ENCODE data around the gene DHRS9.
"Not testable (repeated sequence)": the region's sequence is repeated elsewhere in the genome, so short reads cannot be mapped to it uniquely, and the experiment has no call there.

The DHRS9 gene
- 0 reads per million in 2 donors for total RNA-seq

DNA sequence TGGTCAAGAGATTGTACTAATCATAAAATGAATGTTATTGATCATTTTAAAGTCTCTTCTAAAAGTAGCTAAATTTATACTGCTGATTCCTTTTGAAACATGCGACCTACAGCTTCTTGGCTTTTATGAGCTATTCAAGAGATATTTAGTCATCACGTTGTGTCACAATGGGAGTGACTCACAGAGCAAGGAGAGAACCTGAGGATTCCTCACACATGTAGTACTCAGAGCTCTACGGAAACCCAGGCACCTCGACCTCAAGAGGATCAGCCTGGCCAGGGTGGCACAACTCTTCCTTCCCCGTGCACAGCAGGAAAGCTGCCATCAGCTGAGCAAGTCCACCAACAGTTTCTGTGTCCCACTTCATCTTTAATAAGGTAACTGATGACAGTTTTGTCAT lies at the start of gene DHRS9:
DHRS9 (plus strand) TSS at position 223 of the 400 bp plus-strand sequence. CDS start 12,019 bp downstream, outside the sequence.
- no peak for DNase-seq

DNA sequence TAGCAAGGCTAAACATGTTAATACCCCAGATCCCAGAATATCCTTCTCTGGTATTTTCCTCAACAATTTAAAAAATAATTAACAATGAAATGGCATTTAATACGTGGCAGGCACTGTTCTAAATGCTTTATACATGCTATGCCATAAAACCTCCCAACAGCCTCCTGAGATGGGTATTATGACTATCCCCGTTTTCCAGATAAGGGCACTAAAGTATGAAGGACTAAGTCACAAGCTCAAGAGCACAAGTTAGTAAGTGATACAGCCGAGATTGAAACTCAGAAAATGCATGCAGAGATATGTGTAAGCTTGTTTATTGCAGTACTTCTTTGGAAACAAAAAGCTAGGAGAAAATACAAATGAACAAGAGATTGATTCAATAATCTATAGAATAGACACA lies 46.2 kb upstream of the DHRS9 start:
- no peak for DNase-seq

DNA sequence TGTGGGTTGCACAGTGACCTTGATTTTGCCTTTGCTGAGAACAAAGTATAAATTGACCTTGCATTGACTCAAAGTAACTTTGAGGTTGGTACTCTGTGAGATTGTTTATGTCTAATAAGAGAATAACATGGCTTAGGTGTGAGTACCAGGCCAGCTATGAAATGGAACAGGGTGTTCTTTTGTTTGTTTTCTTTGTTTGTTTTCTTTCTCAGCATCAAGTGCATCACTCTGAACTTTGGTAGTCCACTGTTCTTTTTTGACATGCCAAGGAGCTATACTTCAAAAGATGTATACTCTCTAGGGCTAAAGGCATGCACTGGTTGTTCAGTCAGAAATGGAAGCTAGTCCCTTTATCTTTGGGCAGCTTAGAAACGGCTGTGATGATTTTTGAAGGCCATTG lies 43.3 kb upstream of the DHRS9 start:
- DNase-seq = no peak

DNA sequence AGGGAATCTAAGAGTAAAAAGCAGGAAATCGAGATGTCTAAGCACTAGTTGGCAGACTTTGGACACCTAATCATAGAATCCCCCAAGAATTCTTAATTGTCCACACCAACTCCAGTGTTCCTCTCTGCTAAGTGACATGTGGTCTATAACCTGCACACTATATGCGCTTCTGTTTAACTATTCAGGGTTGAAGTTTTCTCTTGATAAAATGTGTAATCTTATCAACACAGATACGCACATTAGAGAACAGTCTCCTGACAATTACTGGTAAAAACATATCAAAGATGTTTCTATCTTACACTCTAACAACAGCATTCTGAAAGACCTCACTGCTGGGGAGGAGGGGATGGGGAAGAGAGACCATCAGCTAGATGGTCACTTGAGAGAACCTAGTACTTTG lies 42.1 kb upstream of the DHRS9 start:
- DNase-seq = no peak

DNA sequence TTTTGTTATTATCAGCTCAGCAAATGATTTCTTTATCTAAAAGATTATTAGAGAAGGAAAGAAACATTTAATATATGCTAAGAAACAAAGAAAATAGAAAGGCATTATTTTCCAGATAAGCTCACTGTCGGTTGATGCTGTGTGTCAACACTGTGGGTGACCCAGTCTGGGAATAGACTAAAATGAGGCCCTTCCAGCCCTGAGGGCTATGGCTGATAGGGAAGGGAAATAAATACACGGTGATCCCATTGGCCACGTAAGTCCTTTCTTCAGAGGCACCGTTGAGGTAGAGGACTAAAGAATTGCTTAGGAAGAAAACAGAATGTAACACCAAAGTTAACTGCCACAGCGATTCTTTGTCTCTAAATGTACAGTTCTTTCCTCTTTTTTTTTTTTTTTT lies 40.0 kb upstream of the DHRS9 start:
- DNase-seq = no peak

DNA sequence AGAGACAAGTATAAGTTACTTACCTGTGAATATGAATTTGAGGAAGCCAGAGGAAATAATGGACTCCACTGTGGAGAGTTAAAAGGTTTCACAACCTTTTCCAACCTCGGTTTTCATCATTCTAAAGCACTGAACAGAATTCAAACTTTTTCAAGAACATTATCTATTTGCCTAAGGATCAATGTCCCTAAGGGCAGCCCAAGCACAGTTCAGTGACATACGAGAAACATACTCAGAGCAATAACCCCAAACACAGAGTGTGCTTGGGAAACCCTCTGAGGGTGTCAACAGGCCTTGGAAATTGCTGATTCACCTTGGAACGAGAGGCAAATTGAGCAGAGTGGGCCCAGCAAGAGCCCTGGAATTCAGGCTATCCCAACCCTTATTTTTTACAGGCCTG lies 38.2 kb upstream of the DHRS9 start, which contains the start of gene ABCB11:
ABCB11 (minus strand) TSS at position 123 of the 400 bp plus-strand sequence. CDS start 13,199 bp downstream, outside the sequence.
- no peak for DNase-seq

DNA sequence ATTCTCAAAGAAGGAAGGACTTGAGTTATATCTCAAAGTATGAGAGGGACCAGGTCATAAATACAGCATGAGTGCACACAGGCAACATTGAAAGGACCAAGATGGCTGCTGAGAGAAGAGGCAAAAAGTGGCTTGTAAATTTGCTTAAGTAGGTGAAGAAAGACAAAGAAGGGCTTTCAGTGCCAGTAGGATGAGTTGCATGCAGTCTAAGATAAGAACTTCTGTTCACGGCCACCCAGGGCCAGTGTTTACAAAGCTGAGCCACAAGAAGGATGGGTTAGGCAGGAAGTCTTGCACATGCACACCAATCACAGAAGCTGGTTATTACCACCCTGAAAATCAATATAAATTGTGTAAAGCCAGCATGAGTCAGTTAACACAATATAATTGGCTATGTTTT lies 35.1 kb upstream of the DHRS9 start:
- no peak for DNase-seq

DNA sequence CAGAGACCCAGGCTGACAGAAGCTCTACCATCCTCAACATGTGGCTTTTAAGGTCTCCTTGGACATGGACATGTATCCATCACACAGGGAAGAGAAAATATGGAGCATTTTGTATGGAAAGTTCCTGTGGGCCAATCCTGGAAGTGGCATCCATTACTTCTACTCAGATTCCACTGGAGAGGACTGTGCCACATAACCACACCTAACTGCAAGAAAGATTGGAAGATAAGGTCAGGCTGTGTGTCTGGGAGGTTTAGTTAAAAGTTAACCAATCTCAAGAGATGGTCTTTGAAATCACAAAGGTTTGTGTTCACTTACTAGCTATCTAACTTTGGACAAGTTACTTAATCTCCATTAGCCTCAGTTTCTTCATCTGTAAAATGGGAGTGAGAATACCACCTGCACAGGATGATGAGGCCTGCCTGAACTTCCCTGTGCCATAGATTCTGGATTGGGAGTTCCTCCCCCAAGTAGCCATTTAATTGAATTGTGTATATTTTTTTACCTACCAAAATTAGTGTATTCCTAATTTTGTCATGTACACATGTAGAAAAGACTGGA lies 34.3 kb upstream of the DHRS9 start:
- no peak for DNase-seq

DNA sequence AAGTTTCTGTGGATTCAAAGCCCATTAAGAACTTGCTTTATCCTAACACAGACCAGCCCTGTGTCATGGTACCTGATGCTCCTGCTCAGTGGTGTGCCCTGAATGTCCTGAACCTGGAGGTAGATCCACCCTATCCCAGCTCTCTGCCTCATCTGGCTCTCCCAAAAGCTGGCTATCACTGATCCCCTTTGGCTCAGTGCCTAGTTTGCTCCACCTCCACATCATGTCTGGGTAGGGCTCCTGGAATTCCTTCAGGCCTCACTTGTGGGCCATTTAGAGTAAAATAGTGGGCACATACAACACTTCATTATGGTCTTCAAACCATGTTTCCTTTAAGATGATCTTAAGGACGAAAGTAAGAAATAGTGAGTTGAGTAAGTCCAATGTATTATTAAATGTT lies 33.5 kb upstream of the DHRS9 start:
- DNase-seq = no peak

DNA sequence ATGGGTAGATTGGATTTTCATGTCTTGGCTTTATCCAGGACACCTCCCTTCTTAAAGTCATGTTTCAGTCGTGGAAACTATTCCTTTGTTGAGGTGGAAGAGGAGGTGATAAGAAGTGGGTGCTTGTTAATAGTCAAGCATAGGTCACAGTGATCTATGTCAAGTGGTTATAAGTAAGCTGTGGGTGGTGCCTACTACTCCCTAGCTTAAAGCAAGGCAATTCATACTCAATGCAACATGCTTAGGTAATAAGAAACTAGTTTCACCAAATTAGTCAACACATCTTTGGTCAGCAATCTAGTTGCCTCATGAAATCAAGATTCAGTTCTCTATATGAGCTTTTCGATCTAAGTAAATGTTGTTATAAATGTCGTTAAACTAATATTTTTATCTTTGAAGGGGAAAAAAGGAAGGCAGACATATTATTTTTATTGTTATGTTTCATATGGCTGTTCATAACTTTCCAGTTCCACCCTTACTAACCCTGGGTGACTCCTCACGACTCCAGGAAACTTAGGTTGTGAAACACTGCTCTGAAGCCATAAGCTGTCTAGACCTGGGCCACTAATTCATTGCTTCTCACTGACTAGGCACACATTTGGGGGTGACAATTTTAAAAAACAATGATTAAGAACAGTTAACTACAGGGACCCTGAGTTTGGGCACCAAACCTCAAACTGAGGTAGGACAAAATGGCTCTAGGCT lies 32.5 kb upstream of the DHRS9 start:
- no peak for DNase-seq

DNA sequence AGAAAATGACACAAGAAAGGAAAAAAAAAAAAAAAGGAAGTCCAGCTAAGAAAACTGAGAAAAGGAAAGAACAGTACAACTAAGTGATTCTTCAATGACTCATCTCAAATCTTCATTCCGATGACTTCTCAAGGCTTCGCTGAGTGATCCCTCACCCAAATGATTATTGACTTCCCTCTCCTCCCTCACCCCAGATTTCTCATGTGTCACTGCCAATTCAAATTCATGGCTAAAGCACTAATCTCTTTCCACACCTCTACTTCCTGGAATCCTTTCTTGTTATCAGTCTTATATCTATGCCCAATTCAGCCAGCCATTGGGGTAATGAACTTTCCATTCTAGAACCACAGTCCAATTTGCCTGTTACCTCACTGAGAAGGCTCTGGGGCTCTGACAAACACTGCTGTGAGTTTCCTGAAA lies 31.0 kb upstream of the DHRS9 start:
- DNase-seq = no peak

DNA sequence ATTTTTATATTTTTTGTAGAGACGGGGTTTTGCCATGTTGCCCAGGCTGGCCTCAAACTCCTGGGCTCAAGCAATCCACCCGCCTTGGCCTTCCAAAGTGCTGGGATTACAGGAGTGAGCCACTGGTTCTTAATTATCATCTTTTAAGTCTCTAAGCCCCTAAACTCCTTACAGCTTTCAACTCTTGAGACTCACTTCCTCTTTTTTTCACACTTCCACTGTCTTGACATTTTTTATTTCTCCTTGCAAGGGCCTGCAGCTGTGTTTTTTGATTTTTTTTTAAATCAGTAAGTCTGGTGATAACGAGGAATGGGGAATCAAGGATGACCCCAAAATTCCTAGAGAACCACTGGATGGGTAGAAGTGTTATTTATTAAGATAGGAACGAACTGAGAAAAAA lies 29.7 kb upstream of the DHRS9 start:
- no peak for DNase-seq

DNA sequence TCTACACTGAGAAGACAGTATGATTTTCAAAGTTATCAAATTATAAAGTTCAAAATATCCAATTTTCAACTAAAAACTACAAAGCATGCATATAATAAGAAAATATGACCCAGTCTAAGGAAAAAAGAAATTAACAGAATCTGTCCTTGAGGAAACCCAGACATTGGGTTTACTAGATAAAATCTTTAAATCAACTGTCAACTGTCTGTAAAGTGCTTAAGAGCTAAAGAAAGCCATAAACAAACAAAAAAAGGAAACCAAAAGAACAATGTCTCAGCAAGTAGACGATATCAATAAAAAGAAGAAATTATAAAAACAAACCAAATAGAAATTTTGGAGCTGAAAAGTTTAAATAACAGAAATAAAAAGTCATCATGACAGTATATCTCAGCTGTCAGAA lies 27.8 kb upstream of the DHRS9 start:
- no peak for DNase-seq

DNA sequence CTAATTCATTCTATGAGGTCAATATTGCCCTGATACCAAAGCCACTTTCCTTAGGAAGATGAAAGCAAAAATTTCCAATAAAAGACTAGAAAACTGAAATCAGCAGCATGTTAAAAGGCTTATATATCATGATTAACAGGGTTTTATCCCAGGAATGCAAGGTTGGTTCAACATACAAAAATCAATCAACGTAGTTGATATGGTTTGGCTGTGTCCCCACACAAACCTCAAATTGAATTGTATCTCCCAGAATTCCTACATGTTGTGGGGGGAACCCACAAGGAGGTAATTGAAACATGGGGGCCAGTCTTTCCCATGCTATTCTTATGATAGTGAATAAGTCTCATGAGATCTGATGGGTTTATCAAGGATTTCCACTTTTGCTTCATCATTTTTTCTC lies 26.5 kb upstream of the DHRS9 start:
- no peak for DNase-seq

DNA sequence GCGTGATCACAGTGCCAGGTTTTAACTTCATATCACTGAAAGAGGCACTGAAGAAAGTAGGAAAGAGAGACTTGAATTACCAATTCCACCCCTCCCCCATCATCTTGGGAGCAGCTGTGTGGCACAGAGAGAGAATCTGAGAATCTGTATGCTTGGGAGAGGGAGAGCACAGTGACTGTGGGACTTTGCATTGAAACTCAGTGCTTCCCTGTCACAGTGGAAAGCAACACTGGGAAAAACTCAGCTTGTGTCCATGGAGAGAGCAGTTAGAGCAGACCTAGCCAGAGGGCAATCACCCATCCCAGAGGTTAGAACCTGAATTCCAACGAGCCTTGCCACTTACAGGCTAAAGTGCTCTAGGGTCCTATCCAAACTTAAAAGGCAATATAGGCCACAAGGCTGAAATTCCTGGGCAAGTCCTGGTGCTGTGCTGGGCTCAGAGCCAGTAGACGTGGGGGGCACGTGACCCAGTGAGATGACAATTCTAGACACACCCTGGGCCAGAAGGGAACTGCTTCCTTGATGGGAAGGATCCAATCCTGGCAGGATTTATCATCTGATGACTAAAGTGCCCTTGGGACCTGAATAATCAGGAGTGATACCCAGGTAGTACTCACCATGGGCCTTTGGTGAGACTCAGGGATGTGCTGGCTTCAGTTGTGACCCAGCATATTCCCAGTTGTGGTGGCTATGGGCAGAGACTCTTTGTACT lies 22.8 kb upstream of the DHRS9 start:
- DNase-seq = no peak

DNA sequence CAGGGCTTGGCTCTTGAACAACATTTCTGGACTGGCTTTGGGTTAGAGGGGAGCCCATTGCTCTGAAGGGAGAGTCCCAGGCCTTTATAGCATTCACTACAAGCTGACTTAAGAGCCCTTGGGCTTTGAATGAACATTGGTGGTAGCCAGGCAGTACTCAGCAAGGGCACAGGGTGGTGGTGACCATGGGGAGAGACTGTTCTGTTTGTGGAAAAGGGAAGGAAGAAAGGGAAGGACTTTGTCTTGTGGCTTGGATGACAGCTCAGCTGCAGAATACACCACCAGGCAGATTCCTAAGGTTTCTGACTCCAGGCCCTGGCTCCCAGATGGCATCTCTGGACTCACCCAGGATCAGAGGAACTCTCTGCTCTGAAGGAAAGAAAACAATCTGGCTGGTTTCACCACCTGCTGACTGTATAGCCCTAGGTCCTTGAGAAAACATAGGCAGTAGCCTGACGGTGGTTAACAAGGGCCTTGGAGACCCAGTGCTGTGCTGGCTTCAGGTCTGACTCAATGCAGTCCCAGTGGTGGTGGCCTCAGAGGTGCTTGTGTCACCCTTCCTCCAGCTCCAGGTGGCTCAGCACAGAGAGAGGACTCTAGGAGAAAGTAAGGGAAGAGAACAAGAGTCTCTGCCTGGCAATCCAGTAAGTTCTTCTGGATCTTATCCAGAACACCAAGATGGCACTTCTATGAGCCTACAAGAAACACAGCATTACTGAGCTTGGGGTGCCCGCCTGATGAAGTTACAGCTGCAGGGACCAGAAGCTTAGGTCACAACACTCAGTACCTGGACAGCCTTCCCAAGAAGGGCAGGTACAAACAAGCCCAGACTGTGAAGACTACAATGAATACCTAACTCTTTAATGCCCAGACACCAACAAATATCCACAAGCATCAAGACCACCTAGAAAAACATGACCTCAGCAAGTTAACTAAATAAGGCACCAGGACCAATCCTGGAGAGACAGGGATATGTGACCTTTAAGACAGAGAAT lies 21.8 kb upstream of the DHRS9 start:
- DNase-seq = no peak

DNA sequence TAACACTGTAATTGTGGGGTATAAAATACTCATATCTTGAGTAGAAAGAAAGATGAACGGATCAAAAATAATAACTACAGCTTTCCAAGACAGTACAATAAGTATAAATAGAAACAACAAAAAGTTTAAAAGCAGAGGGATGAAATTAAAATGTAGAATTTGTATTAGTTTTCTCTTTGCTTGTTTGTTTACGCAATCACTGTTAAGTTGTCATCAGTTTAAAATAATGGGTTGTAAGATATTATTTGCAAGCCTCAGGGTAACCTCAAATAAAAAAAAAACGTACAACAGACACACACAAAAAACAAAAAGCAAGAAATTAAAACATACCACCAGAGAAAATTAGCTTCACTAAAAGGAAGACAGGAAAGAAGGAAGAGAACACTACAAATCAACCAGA lies 20.2 kb upstream of the DHRS9 start:
- DNase-seq = no peak

DNA sequence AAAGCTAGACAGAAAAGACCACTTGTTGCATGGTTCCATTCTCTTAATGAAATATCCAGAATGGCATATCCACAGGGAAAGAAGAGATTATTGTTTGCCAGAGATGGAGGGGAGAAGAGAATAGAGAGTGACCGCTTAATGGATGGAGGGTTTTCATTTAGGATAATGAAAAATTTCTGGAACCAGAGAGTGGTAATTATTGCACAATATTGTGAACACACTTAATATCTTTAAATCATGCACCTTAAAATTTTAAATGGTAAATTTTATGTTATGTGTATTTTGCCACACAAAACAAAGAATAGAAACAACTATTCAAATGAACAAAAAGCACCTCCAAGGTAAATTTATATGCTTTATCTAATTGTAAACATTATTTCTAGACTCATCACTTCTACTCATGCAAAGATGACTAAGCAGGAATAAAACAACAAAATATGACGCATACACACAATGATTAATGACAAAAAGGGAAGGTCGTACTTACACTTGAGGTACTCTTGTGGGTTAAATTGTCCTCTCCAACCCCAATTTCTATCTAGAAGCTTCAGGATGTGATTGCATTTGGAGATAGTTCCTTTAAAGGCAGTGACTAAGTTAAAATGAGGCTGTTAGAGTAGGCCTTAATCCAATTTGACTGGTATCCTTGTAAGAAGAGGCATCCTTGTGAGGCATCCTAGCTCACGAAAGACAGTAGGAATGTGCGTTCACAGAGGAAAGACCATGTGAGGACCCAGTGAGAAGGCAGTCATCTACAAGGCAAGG lies 18.7 kb upstream of the DHRS9 start:
- no peak for DNase-seq

DNA sequence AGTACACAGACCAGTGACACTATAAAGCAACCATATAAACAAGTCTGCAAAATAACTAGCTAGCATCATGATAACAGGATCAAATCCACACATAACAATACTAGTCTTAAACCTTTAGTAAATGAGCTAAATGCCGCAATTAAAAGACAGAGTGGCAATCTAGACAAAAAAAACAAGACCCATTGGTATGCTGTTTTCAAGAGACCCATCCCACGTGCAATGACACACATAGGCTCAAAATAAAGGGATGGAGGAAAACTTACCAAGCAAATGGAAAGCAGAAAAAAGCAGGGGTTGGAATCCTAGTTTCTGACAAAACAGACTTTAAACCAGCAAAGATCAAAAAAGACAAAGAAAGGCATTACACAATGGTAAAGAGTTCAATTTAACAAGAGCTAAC lies 14.8 kb upstream of the DHRS9 start:
- not testable (repeated sequence) for DNase-seq

DNA sequence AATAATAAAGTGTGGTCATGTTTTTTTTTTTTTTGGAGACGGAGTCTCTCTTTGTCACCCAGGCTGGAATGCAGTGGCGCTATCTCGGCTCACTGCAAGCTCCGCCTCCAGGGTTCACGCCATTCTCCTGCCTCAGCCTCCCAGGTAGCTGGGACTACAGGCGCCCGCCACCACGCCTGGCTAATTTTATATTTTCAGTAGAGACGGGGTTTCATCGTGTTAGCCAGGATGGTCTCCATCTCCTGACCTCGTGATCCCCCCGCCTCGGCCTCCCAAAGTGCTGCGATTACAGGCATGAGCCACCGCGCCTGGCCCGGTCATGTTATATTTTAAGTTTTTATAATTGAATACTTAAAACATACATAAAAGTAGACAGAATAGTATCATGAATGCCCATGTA lies 5.2 kb upstream of the DHRS9 start:
- DNase-seq = not testable (repeated sequence)

DNA sequence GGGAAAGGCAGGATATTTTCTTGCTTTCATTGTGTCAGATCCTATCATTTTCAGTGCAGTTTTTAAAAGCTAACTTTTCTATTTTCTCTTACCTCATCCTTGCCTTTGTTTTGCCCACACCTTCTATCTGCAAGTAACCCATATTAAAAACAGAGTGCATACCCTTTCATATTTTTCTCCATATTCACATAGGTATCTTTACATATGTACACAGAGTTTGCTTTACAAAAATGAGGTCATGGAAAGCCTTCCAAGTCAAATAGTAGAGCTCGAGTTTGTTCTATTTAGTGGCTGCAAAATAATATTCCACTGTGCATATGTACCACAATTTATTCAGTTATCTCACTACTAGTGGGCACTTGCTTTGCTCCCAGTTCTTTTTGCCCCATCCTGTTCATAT lies 3.9 kb upstream of the DHRS9 start:
- no peak for DNase-seq

Measured in T-helper 9 cell (primary cell).